Cardiac muscle cell (in vitro differentiated cells and primary cell): Measurements from ENCODE around the gene SETBP1. TPM values are rescaled to one million over a fixed set of nuclear protein-coding genes. Genes with fewer than 3 reads are reported as not detected.

Source experiments
- DNase-seq, 2 donors: peaks; one replicate each; pipeline versions ENCODE4 v3.0.0 to v3.0.0-alpha.2; 2010 to 2017; ENCODE audit warnings: low read depth in 1 of 2, low spot score in 1 of 2
- H3K27ac ChIP-seq: fragments of 200-600 bp; sonication (generic); 2 replicates; pipeline ENCODE4 v1.5.1; 2016
- H3K27me3 ChIP-seq: fragments of 200-600 bp; sonication (generic); 2 replicates; pipeline ENCODE4 v1.6.0; 2016; ENCODE audit warnings: control low read depth
- H3K36me3 ChIP-seq: fragments of 200-600 bp; sonication (generic); 2 replicates; pipeline ENCODE4 v1.5.1; 2016; ENCODE audit warnings: control low read depth
- H3K4me1 ChIP-seq: fragments of 200-600 bp; sonication (generic); 2 replicates; pipeline ENCODE4 v1.8.1; 2017; ENCODE audit warnings: low read depth, mild to moderate bottlenecking, mixed run types
- H3K4me3 ChIP-seq: fragments of 200-600 bp; sonication (generic); 2 replicates; pipeline ENCODE4 v1.5.1; 2016; ENCODE audit warnings: mild to moderate bottlenecking
- H3K9me3 ChIP-seq: fragments of 200-600 bp; sonication (generic); 2 replicates; pipeline ENCODE4 v1.5.1; 2017; ENCODE audit warnings: low read depth, mild to moderate bottlenecking, control low read depth
- polyA plus RNA-seq: library from polyadenylated mRNA; unstranded; fragments of >200 nt; fragmentation: Nextera tagmentation; extraction: Ambion mirVana; gene quantifications from 2 replicates; pipeline ENCODE4 v1.2.1, GENCODE V29; 2016
- total RNA-seq: library from RNA; depleted of rRNA; stranded (reverse); fragments of >200 nt; gene quantifications from 2 replicates; pipeline ENCODE4 v1.2.3, GENCODE V29; 2016
- TF ChIP-seq, protein P1 (sequence below): IDR thresholded peaks from 2 replicates; pipeline ENCODE4 v1.5.1; 2012; ENCODE audit warnings: low read depth, mild to moderate bottlenecking, low read length

SETBP1 gene
- total and polyA plus RNA-seq, 2 experiments from 2014 or later = 6.3 to 30.6 TPM

DNA sequence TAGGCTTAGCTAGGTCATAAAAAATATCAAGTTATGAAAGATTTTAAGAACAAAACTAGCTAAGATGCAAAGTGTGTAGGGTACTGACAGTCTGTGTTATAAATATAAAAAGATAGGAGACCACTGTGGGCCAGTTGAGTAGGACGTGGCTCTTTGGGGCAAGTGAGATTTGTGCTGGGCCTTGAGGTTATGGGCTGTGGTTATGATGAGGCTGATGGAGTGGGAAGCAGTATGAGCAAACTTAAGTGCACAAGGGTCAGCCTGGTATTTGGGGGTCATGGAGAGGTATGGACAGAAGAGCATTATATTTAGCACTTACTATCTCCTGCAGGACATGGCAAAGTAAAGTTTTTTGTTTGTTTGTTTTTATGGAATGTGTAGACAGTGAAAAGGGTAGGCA lies 70.1 kb downstream of the SETBP1 start:
- H3K36me3 ChIP-seq = no peaks in the 10 kb centered on the region
- TF ChIP-seq, protein P1, sequence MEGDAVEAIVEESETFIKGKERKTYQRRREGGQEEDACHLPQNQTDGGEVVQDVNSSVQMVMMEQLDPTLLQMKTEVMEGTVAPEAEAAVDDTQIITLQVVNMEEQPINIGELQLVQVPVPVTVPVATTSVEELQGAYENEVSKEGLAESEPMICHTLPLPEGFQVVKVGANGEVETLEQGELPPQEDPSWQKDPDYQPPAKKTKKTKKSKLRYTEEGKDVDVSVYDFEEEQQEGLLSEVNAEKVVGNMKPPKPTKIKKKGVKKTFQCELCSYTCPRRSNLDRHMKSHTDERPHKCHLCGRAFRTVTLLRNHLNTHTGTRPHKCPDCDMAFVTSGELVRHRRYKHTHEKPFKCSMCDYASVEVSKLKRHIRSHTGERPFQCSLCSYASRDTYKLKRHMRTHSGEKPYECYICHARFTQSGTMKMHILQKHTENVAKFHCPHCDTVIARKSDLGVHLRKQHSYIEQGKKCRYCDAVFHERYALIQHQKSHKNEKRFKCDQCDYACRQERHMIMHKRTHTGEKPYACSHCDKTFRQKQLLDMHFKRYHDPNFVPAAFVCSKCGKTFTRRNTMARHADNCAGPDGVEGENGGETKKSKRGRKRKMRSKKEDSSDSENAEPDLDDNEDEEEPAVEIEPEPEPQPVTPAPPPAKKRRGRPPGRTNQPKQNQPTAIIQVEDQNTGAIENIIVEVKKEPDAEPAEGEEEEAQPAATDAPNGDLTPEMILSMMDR = no peak
- no peak for DNase-seq
- H3K9me3 ChIP-seq = no peaks in the 10 kb centered on the region
- no peak overlapping the region for H3K4me3 ChIP-seq
- H3K27me3 ChIP-seq = no peaks in the 10 kb centered on the region
- no peak overlapping the region for H3K27ac ChIP-seq
- H3K4me1 ChIP-seq = peaks cover 9% of the 10 kb centered on the region

DNA sequence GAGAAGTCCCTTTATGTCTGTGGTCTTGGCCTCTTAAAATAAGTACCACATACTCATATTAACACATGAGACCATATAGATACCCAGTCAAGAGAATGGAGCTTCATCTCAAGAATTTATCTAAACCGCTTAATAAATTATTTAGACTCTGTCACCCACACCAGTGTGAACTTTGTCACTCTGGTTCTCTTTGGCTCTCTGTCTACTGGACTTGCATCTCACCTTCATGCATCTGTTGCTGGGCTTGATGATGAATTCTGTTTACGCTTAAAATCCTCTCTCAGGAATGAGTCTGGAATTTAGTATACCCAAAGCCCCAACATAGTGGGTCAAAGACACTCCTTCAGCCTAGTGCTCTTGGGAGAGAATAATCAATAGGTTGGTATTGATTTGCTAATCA lies 73.9 kb downstream of the SETBP1 start:
- no peak overlapping the region for H3K4me3 ChIP-seq
- TF ChIP-seq, protein P1 = no peak
- no peak for DNase-seq
- H3K9me3 ChIP-seq = no peaks in the 10 kb centered on the region
- no peaks in the 10 kb centered on the region for H3K36me3 ChIP-seq
- no peaks in the 10 kb centered on the region for H3K27me3 ChIP-seq
- H3K4me1 ChIP-seq = no peaks in the 10 kb centered on the region
- H3K27ac ChIP-seq = no peak overlapping the region

DNA sequence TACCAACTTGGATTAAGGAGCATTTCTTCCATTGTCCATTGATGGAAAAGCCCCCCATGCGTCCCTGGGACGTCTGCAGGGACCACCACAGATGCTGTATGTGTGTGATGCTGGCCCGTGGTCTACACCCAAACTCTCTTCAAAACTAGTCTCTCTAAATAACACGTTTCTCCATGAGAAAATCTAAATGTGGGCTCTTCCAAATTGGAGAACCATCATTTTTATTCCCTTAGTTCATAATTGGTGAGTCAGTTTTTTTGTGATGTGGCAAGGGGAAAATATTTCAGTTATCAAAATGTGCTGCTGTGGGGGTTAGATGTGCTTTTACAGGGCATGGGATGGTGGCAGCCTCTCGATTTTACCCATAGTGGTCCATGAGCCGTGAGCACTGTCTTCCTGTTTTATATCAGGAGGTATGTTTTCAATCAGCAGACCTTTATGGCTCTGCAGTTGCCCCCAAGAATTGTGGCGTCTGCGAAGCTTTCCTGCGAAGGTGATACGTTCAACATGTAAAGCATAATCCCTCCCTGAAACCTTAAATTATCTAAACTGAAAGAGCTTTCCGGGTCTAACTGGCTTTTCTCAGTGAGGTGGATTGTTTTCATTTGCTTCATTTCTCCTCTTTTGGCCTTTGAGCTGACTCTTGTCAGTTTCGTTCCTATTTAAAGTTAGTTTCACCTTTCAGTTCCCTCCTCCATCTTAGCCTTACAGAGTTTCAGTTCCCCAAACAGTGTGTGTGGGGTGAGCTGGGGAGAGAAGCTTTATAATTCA lies 78.4 kb downstream of the SETBP1 start:
- Histone ChIP-seq H3K27me3 (no peaks in the 10 kb centered on the region), H3K27ac (no peak overlapping the region)
- TF ChIP-seq, protein P1 = no peak

DNA sequence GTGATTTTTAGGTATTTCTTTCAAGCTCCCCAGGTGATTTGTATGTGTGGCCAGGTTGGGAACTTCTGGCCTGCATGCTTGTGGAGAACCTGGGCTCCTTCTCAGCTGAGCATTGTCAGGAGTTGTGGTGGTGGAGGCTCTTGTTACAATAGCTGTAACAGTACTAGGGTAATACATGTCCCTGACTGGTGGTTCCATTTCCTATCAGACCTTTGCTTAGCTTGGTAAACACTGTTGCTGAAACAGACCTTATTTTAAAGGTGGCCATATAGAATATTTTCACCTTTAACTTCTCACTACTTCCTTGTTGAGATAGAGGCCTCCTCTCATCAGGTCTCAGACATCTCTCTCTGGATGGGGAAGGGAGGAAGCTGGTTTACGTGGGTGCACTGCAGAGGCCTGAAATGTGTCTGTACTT lies 79.2 kb downstream of the SETBP1 start:
- H3K4me3 ChIP-seq = no peak overlapping the region
- no peak for DNase-seq
- TF ChIP-seq, protein P1 = no peak

More for the DNA sequence above, 78.4 kb downstream of the SETBP1 start:
- H3K9me3 ChIP-seq = no peaks in the 10 kb centered on the region
- H3K4me1 ChIP-seq = no peaks in the 10 kb centered on the region
- DNase-seq = no peak
- H3K36me3 ChIP-seq = no peaks in the 10 kb centered on the region
- H3K4me3 ChIP-seq = no peak overlapping the region

GRCh38 chr18:44761812-44762211 lies 81.1 kb downstream of the SETBP1 start:
- H3K27ac ChIP-seq = no peak overlapping the region
- TF ChIP-seq, protein P1 = no peak
- H3K9me3 ChIP-seq = no peaks in the 10 kb centered on the region
- DNase-seq = no peak
- H3K4me1 ChIP-seq = peaks cover 3% of the 10 kb centered on the region
- no peak overlapping the region for H3K4me3 ChIP-seq
- no peaks in the 10 kb centered on the region for H3K27me3 ChIP-seq
- H3K36me3 ChIP-seq = no peaks in the 10 kb centered on the region

More for the DNA sequence above, 79.2 kb downstream of the SETBP1 start:
- Histone ChIP-seq H3K27me3 (no peaks in the 10 kb centered on the region), H3K27ac (no peak overlapping the region), H3K4me1 (no peaks in the 10 kb centered on the region), H3K9me3 (no peaks in the 10 kb centered on the region), H3K36me3 (no peaks in the 10 kb centered on the region)
